HepG2 (cell line): ENCODE results near the gene TBX18. TPM values are rescaled to one million over a fixed set of nuclear protein-coding genes. Genes with fewer than 3 reads are reported as not detected.

Source experiments
- ATAC-seq: fragments of 200-7000 bp; cut with Tn5 transposase; 3 replicates; pipeline ENCODE4 v1.9.1; 2020; ENCODE audit warnings: mild to moderate bottlenecking, moderate library complexity
- BruUV-seq: library from RNA; stranded (reverse); fragments of 400-500 nt; replicated peaks from 2 replicates; lab custom pipeline; 2021; lab: Mats Ljungman, UMichigan
- CTCF ChIA-PET: fragments of 300-600 bp; formaldehyde crosslinking; extraction: SDS; loops from one replicate; lab custom pipeline; 2021; ENCODE audit warnings: low total read pairs, inconsistent platforms, low intra/inter-chr PET ratio; lab: Yijun Ruan, JAX
- POLR2A ChIA-PET: fragments of 350-600 bp; sonication (Branson Sonifier 250); formaldehyde crosslinking; loops from one replicate; lab custom pipeline; 2020; ENCODE audit warnings: antibody characterized with exemption, inconsistent platforms; lab: Yijun Ruan, JAX
- DNase-seq: peaks from one replicate; pipeline ENCODE4 v3.0.0-alpha.2; 2015; ENCODE audit warnings: low spot score
- FAIRE-seq: peaks from 3 replicates; lab custom pipeline; 2011; peaks lifted over from hg19 to GRCh38; lab: Jason Lieb, UNC
- H2AFZ ChIP-seq: one replicate; pipeline ENCODE4 v1.6.1; 2011; ENCODE audit warnings: low read length, inconsistent platforms
- H3K27ac ChIP-seq: fragments of 300-600 bp; 3 replicates; pipeline ENCODE4 v1.8.0; 2011; ENCODE audit warnings: mixed run types, mild to moderate bottlenecking, mixed read lengths, low read length, inconsistent platforms; ENCODE audit not compliant: insufficient read depth; ENCODE audit errors: extremely low read length
- H3K27me3 ChIP-seq, 2 experiments: fragments of 200-600 bp in 1 of 2; 2 replicates in 1 of 2; 3 replicates in 1 of 2; pipeline versions ENCODE4 v1.6.0 to v1.8.0; 2011; ENCODE audit warnings: low read length in 2 of 2, mild to moderate bottlenecking in 2 of 2, moderate library complexity in 2 of 2, inconsistent platforms in 1 of 2; ENCODE audit not compliant: insufficient read depth in 2 of 2, control insufficient read depth in 1 of 2
- H3K36me3 ChIP-seq, 2 experiments: fragments of 200-600 bp in 1 of 2; replicated peaks in 1 of 2; 2 replicates in 1 of 2; 3 replicates in 1 of 2; pipeline versions ENCODE4 v1.5.1 to v1.8.0; 2011; ENCODE audit warnings: low read length in 2 of 2, inconsistent platforms in 1 of 2; ENCODE audit not compliant: insufficient read depth in 2 of 2, control insufficient read depth in 1 of 2
- H3K4me1 ChIP-seq: 2 replicates; pipeline ENCODE4 v1.5.1; 2012; ENCODE audit warnings: low read length, inconsistent platforms; ENCODE audit not compliant: insufficient read depth
- H3K4me2 ChIP-seq: 2 replicates; pipeline ENCODE4 v1.6.0; 2011; ENCODE audit warnings: low read depth, low read length, inconsistent platforms
- H3K4me3 ChIP-seq, 3 experiments: fragments of 200-600 bp in 1 of 3; sonication (generic), shearing (Covaris generic) in 1 of 3; replicated peaks in 1 of 3; 2 replicates each; pipeline ENCODE4 v1.5.1; 2011 to 2016; ENCODE audit warnings: low read length in 3 of 3, inconsistent platforms in 2 of 3, low read depth in 2 of 3, mild to moderate bottlenecking in 2 of 3, control low read depth in 1 of 3, mixed read lengths in 1 of 3; ENCODE audit not compliant: insufficient read depth in 1 of 3
- H3K79me2 ChIP-seq: one replicate; pipeline ENCODE4 v1.6.1; 2011; ENCODE audit warnings: low read length, inconsistent platforms; ENCODE audit not compliant: insufficient read depth
- H3K9ac ChIP-seq: 2 replicates; pipeline ENCODE4 v1.6.0; 2011; ENCODE audit warnings: mild to moderate bottlenecking, low read depth, low read length, inconsistent platforms; ENCODE audit not compliant: insufficient read depth
- H3K9me3 ChIP-seq: 2 replicates; pipeline ENCODE4 v1.5.1; 2012; ENCODE audit warnings: mild to moderate bottlenecking, low read length
- H4K20me1 ChIP-seq: 2 replicates; pipeline ENCODE4 v1.6.0; 2011; ENCODE audit warnings: inconsistent platforms, mild to moderate bottlenecking, low read length, moderate library complexity; ENCODE audit not compliant: insufficient read depth
- BHLHE40 ChIP-seq: IDR thresholded peaks from 2 replicates; pipeline ENCODE4 v1.6.1; 2011; ENCODE audit warnings: low read length, improper control_type of control experiment
- ERF ChIP-seq: IDR thresholded peaks from 2 replicates; pipeline ENCODE4 v1.6.1; 2018; ENCODE audit warnings: missing biosample characterization, missing genetic modification reagents
- JDP2 ChIP-seq: sonication (generic); formaldehyde crosslinking; IDR thresholded peaks from 2 replicates; pipeline ENCODE4 v1.8.1; 2022; ENCODE audit warnings: missing genetic modification reagents, borderline replicate concordance
- KDM1A ChIP-seq: IDR thresholded peaks from 2 replicates; pipeline ENCODE4 v1.6.1; 2016; ENCODE audit warnings: missing compliant biosample characterization
- NFIC ChIP-seq: IDR thresholded peaks from 2 replicates; pipeline ENCODE4 v1.6.1; 2012; ENCODE audit warnings: mild to moderate bottlenecking, low read length, inconsistent platforms
- RBAK ChIP-seq: sonication (generic); formaldehyde crosslinking; IDR thresholded peaks from 2 replicates; pipeline ENCODE4 v1.5.1; 2020; ENCODE audit warnings: mild to moderate bottlenecking, missing genetic modification reagents
- SMAD3 ChIP-seq: sonication (generic); formaldehyde crosslinking; IDR thresholded peaks from 2 replicates; pipeline ENCODE4 v1.4.0; 2020; ENCODE audit warnings: missing genetic modification reagents
- TBX2 ChIP-seq: sonication (generic); formaldehyde crosslinking; IDR thresholded peaks from 2 replicates; pipeline ENCODE4 v1.5.0; 2020; ENCODE audit warnings: missing genetic modification reagents, mild to moderate bottlenecking, borderline replicate concordance
- ZNF569 ChIP-seq: sonication (generic); formaldehyde crosslinking; IDR thresholded peaks from 2 replicates; pipeline ENCODE4 v1.5.0; 2020; ENCODE audit warnings: mild to moderate bottlenecking, missing genetic modification reagents, moderate library complexity, borderline replicate concordance
- ZNF629 ChIP-seq: sonication (generic); formaldehyde crosslinking; conservative IDR thresholded peaks from 2 replicates; pipeline ENCODE4 v1.5.0; 2020; ENCODE audit warnings: missing genetic modification reagents
- WGBS: methylation state at CpG from one replicate; pipeline ENCODE4 v1.1.6; 2017; ENCODE audit warnings: low lambda C conversion rate; 5-methylcytosine and 5-hydroxymethylcytosine counted together
- in situ Hi-C: cut with HindIII; loops from 2 replicates; pipeline ENCODE4 v1.10.0; 2017; ENCODE audit warnings: low pct_unique_long_range_greater_than_20kb; ENCODE audit not compliant: extremely low pct_ligation_motif_present
- intact Hi-C: fragments of 100-400 bp; cut with micrococcal nuclease; formaldehyde crosslinking; loops from one replicate; pipeline ENCODE4 v1.10.0; 2022; ENCODE audit not compliant: unreplicated experiment
- polyA plus RNA-seq, 8 experiments: library from polyadenylated mRNA; depleted of rRNA in 3 of 8; stranded (reverse) in 7 of 8; unstranded in 1 of 8; fragments of >200 nt; fragmentation: Illumina TruSeq in 4 of 8; extraction: Trizol in 4 of 8; gene quantifications; 2 replicates each; pipeline versions ENCODE4 v1.2.1 to v1.2.3, GENCODE V29; 2011 to 2016; ENCODE audit warnings: low read depth in 4 of 8, missing spikeins in 1 of 8, mixed read lengths in 1 of 8; ENCODE audit not compliant: insufficient read depth in 1 of 8
- total RNA-seq, 5 experiments: library from RNA; depleted of rRNA; stranded (reverse); fragments of >200 nt; fragmentation: Illumina TruSeq; extraction: Trizol; gene quantifications; 2 replicates each; pipeline ENCODE4 v1.2.3, GENCODE V29; 2016; ENCODE audit warnings: low read depth in 1 of 5
- TF ChIP-seq, protein P1 (sequence below): IDR thresholded peaks from 2 replicates; pipeline ENCODE4 v1.6.1; 2012; ENCODE audit warnings: inconsistent platforms
- TF ChIP-seq, protein P2 (sequence below): sonication (generic); formaldehyde crosslinking; IDR thresholded peaks from 2 replicates; pipeline ENCODE4 v1.5.0; 2020; ENCODE audit warnings: missing genetic modification reagents
- TF ChIP-seq, protein P3 (sequence below): sonication (generic); formaldehyde crosslinking; IDR thresholded peaks from 2 replicates; pipeline ENCODE4 v1.4.0; 2020; ENCODE audit warnings: missing genetic modification reagents

TBX18 gene
- total and polyA plus RNA-seq, 2 of the 13 experiments (the other 11 are each of a cell fraction or from before 2014, with no cell fraction given), result not detected

DNA sequence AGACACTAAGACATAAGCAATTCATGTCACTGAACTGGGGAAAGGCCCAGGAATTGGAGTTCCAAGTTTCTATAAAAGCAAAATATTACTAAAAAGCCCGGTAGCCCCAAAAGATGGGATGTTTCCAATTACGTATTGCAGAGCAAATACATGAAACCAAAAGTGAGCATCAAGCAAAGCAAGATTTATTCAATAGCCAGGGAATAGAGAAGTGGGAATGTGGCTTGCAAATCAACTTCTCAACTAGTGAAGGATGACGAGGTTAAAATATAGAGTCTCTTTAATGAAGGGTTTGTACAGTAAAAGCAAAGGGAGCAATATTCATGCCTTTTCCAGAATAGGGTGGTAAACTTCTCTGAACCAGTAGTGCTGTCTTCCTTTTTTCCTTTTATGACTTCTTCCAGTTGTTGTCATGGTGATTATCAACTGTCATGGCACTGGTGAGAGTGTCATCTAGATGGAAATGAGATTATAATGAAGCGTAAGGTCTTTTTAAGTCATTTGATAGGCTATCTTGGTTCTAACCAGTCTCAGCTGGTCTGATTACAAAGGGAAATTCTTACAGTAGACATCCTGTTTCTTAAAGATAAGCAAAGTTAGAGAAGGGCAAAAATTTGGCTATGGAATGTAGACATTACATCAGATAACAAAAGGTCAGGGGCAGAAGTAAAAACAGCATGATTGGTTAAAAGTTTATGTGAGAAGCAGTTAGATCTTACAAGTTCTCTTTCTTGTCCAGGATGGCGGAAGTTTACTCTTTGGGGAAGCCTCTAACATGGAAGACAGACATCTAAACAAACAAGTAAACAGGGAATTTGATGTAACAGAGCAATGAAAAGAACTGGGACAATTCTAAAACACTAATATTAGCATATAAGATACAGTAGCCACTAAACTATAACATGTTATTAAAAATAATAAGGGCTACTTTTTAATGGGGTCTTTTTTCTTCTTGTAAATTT is 96.9 kb downstream of the TBX18 start:
- DNase-seq (no peak), FAIRE-seq (no peak), ATAC-seq (no peak)
- no peaks in the 10 kb centered on the region for H4K20me1 ChIP-seq
- CTCF ChIA-PET, result no interaction called here
- H2AFZ ChIP-seq, result no peak overlapping the region
- H3K4me1 ChIP-seq, result no peaks in the 10 kb centered on the region
- no TSS peak for BruUV-seq
- no peak overlapping the region for H3K27ac ChIP-seq
- H3K27me3 ChIP-seq, result no peaks in the 10 kb centered on the region
- H3K4me3 ChIP-seq, result no peak overlapping the region
- intact Hi-C loops, result no loop called here
- in situ Hi-C loops, result no loop called here
- no peak for TF ChIP-seq NFIC
- TF ChIP-seq, protein P1, sequence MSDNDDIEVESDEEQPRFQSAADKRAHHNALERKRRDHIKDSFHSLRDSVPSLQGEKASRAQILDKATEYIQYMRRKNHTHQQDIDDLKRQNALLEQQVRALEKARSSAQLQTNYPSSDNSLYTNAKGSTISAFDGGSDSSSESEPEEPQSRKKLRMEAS, result no peak
- TF ChIP-seq KDM1A (CRISPR knock-in tag), result no peak
- TF ChIP-seq, protein P2, sequence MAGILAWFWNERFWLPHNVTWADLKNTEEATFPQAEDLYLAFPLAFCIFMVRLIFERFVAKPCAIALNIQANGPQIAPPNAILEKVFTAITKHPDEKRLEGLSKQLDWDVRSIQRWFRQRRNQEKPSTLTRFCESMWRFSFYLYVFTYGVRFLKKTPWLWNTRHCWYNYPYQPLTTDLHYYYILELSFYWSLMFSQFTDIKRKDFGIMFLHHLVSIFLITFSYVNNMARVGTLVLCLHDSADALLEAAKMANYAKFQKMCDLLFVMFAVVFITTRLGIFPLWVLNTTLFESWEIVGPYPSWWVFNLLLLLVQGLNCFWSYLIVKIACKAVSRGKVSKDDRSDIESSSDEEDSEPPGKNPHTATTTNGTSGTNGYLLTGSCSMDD (CRISPR knock-in tag), result no peak
- TF ChIP-seq, protein P3, sequence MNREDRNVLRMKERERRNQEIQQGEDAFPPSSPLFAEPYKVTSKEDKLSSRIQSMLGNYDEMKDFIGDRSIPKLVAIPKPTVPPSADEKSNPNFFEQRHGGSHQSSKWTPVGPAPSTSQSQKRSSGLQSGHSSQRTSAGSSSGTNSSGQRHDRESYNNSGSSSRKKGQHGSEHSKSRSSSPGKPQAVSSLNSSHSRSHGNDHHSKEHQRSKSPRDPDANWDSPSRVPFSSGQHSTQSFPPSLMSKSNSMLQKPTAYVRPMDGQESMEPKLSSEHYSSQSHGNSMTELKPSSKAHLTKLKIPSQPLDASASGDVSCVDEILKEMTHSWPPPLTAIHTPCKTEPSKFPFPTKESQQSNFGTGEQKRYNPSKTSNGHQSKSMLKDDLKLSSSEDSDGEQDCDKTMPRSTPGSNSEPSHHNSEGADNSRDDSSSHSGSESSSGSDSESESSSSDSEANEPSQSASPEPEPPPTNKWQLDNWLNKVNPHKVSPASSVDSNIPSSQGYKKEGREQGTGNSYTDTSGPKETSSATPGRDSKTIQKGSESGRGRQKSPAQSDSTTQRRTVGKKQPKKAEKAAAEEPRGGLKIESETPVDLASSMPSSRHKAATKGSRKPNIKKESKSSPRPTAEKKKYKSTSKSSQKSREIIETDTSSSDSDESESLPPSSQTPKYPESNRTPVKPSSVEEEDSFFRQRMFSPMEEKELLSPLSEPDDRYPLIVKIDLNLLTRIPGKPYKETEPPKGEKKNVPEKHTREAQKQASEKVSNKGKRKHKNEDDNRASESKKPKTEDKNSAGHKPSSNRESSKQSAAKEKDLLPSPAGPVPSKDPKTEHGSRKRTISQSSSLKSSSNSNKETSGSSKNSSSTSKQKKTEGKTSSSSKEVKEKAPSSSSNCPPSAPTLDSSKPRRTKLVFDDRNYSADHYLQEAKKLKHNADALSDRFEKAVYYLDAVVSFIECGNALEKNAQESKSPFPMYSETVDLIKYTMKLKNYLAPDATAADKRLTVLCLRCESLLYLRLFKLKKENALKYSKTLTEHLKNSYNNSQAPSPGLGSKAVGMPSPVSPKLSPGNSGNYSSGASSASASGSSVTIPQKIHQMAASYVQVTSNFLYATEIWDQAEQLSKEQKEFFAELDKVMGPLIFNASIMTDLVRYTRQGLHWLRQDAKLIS (CRISPR knock-in tag), result no peak
- TF ChIP-seq SMAD3, result no peak
- TF ChIP-seq ERF (CRISPR knock-in tag), result no peak
- TF ChIP-seq ZNF569 (CRISPR knock-in tag), result no peak
- no peak for TF ChIP-seq ZNF629 (CRISPR knock-in tag)
- no peak for TF ChIP-seq RBAK (CRISPR knock-in tag)
- no peak for TF ChIP-seq TBX2 (CRISPR knock-in tag)
- TF ChIP-seq BHLHE40, result no peak
- no peak for TF ChIP-seq JDP2
- WGBS, result 14% methylated on average over 5 of the region's 5 CpGs
- H3K79me2 ChIP-seq, result no peaks in the 10 kb centered on the region
- H3K36me3 ChIP-seq, result no peaks in the 10 kb centered on the region
- POLR2A ChIA-PET, result no interaction called here
- no peak overlapping the region for H3K4me2 ChIP-seq
- no peaks in the 10 kb centered on the region for H3K9me3 ChIP-seq
- H3K9ac ChIP-seq, result no peak overlapping the region
